GM18511 (cell line): ENCODE measurements around the gene ADAMTSL5.

Experiments
- ATAC-seq: cut with Tn5 transposase; IDR thresholded peaks from one replicate; pipeline ENCODE4 v1.9.1; 2021; ENCODE audit warnings: mild to moderate bottlenecking, moderate library complexity; ENCODE audit not compliant: unreplicated experiment

The ADAMTSL5 gene

GRCh38 chr19:1468274-1468820, 44.5 kb downstream of the ADAMTSL5 start:
- ATAC-seq: no peak

- ATAC-seq: no peak
Observed at GRCh38 chr19:1467490-1468273, 45.1 kb downstream of the ADAMTSL5 start.

GRCh38 chr19:1467215-1467489, 45.7 kb downstream of the ADAMTSL5 start:
- no peak for ATAC-seq

GRCh38 chr19:1466461-1467214, 46.2 kb downstream of the ADAMTSL5 start:
- no peak for ATAC-seq

- ATAC-seq: no peak
Observed at GRCh38 chr19:1466018-1466460, 46.8 kb downstream of the ADAMTSL5 start.

- ATAC-seq: no peak
Observed at GRCh38 chr19:1465191-1466016, 47.4 kb downstream of the ADAMTSL5 start.

DNA sequence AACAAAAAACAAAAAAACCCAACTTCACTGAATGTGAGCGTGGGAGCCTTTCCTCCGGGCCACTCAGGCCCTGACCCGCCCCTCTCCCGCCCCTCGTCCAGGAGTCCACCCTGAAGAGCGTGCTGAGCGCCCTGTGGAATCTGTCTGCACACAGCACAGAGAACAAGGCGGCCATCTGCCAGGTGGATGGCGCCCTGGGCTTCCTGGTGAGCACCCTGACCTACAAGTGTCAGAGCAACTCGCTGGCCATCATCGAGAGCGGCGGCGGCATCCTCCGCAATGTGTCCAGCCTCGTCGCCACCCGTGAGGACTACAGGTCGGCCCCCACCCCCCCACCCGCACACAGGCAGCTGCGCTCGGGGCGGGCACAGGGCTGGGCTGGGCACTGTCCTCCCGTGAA, 51.0 kb downstream of the ADAMTSL5 start:
- no peak for ATAC-seq

DNA sequence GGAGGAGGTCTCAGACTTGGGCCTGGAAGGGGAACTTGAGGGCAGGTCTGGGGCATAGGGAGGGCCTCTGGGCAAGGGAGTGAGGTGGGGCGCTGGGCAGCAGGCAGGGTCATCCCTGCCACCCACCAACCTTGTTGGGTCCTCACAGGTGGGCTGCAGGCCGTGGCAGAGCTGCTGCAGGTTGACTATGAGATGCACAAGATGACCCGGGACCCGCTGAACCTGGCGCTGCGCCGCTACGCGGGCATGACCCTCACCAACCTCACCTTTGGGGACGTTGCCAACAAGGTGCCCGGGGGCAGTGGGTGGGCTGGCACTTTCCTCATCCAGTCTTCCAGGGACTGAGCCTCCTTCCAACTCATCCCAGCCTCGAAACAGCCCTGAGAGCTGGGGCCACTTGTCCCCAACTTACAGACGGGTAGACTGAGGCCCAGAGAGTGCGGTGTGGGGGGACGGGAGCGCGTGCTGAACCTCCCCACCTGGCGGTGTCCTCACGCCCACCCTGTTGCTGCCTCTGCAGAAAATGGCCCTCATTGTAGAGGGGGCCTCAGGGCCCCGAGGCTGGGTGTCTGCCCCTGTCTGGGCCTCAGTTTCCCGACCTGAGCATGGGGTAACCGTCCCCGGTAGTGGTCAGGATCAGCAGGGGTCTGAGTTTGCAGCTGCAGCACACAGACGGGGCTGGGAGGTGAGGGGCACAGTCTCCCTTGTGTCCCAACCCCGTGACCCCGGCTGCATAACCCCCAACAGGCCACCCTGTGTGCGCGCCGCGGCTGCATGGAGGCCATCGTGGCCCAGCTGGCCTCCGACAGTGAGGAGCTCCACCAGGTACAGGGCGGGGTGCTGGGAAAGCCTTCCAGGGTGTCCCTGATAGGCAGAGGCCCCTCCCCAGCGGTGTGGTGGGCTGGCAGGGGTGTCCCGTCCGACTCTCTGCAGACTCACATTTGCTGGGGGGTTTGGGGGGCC, 52.5 kb downstream of the ADAMTSL5 start:
- ATAC-seq: no peak

DNA sequence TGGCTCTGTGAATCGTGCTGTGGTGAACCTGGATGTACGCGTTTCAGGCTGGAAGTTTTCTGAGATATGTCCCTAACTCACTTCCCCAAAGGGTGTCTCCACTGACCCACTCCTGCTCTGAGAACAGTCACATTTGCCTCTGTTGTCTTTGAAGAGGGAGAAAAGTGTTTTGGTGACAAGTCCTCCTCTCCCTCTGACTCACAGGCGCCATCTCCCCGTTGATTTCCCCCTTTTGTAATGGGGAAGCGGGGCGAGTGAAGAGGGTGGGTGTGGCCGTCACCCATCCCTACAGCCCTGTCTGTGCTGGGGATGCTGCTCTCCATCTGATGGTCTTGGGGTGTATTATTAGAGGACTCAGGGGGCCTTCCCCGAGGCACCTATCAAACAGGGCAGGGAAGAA, 53.3 kb downstream of the ADAMTSL5 start:
- no peak for ATAC-seq

DNA sequence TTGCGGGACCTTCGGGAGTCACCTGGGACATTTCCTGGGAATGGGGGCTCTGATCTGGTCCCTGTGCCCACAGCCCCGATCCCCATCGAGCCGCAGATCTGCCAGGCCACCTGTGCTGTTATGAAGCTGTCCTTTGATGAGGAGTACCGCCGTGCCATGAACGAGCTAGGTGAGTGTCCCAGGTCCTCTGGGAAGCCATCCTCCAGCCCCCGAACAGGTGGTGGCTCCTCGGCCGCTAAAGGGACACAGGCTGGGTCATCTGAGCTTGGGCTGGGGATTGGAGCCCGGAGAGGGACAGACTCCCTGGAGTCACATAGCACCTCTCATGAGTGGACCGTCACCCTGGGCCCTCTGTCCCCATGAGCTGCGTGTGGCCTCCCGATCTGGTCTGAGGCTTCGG, 54.9 kb downstream of the ADAMTSL5 start:
- ATAC-seq: no peak

- ATAC-seq: no peak
Observed at GRCh38 chr19:1457031-1457739, 55.6 kb downstream of the ADAMTSL5 start.

GRCh38 chr19:1456121-1456900, 56.5 kb downstream of the ADAMTSL5 start:
- no peak for ATAC-seq

GRCh38 chr19:1455336-1456120, 57.3 kb downstream of the ADAMTSL5 start:
- no peak for ATAC-seq
